Endothelial cell of umbilical vein (primary cell): ENCODE results near the gene GNGT2. TPM values are rescaled to one million over a fixed set of nuclear protein-coding genes. Genes with fewer than 3 reads are reported as not detected.

Experiments used
- BruUV-seq: library from RNA; stranded (reverse); fragments of 400-500 nt; replicated peaks from 2 replicates; lab custom pipeline; 2021; lab: Mats Ljungman, UMichigan
- CTCF ChIA-PET: fragments of 300-600, 350-600 bp; sonication (Branson Sonifier 250); formaldehyde crosslinking; loops from one replicate; lab custom pipeline; 2021; ENCODE audit warnings: antibody characterized with exemption, inconsistent platforms; lab: Charles Lee
- POLR2A ChIA-PET: fragments of 300-600, 350-600 bp; sonication (Branson Sonifier 250); formaldehyde crosslinking; loops from one replicate; lab custom pipeline; 2021; ENCODE audit warnings: antibody characterized with exemption, inconsistent platforms; lab: Charles Lee
- DNase-seq: peaks from one replicate; pipeline ENCODE4 v3.0.0-alpha.2; 2011; ENCODE audit warnings: low read depth, low spot score
- FAIRE-seq: peaks from 2 replicates; lab custom pipeline; 2011; peaks lifted over from hg19 to GRCh38; lab: Jason Lieb, UNC
- H2AFZ ChIP-seq: 2 replicates; pipeline ENCODE4 v1.6.0; 2012; ENCODE audit warnings: low read depth, low read length, control low read depth, inconsistent platforms
- H3K27ac ChIP-seq: 2 replicates; pipeline ENCODE4 v1.5.1; 2011; ENCODE audit warnings: low read depth, mild to moderate bottlenecking, control low read depth, low read length, moderate library complexity; ENCODE audit not compliant: insufficient read depth
- H3K27me3 ChIP-seq, 2 experiments: 2 replicates each; pipeline versions ENCODE4 v1.6.0 to v1.6.1; 2011; ENCODE audit warnings: low read length in 2 of 2, mixed read lengths in 1 of 2; ENCODE audit not compliant: control insufficient read depth in 2 of 2, insufficient read depth in 2 of 2
- H3K36me3 ChIP-seq, 2 experiments: 2 replicates in 1 of 2; 3 replicates in 1 of 2; pipeline ENCODE4 v1.5.1; 2011; ENCODE audit warnings: low read length in 2 of 2, mild to moderate bottlenecking in 1 of 2, moderate library complexity in 1 of 2; ENCODE audit not compliant: control insufficient read depth in 2 of 2, insufficient read depth in 2 of 2; ENCODE audit errors: extremely low read depth in 1 of 2
- H3K4me1 ChIP-seq: 3 replicates; pipeline ENCODE4 v1.5.1; 2011; ENCODE audit warnings: mild to moderate bottlenecking, low read length; ENCODE audit not compliant: control insufficient read depth, insufficient read depth; ENCODE audit errors: extremely low read depth
- H3K4me2 ChIP-seq: 2 replicates; pipeline ENCODE4 v1.6.1; 2011; ENCODE audit warnings: low read length, control low read depth, mixed read lengths; ENCODE audit not compliant: insufficient read depth
- H3K4me3 ChIP-seq, 3 experiments: fragments of 200-600 bp in 1 of 3; sonication (generic), shearing (Covaris generic) in 1 of 3; replicated peaks in 1 of 3; 2 replicates each; pipeline ENCODE4 v1.5.1; 2011 to 2016; ENCODE audit warnings: control low read depth in 3 of 3, low read length in 3 of 3, mild to moderate bottlenecking in 2 of 3, inconsistent platforms in 1 of 3, low read depth in 1 of 3, moderate library complexity in 1 of 3; ENCODE audit not compliant: insufficient read depth in 1 of 3
- H3K79me2 ChIP-seq: 2 replicates; pipeline ENCODE4 v1.6.0; 2012; ENCODE audit warnings: low read length, inconsistent platforms; ENCODE audit not compliant: control insufficient read depth, insufficient read depth
- H3K9ac ChIP-seq: replicated peaks from 2 replicates; pipeline ENCODE3; 2011; ENCODE audit warnings: low read length, control low read depth; ENCODE audit not compliant: insufficient read depth; ENCODE audit errors: extremely low read depth
- H3K9me1 ChIP-seq: replicated peaks from 3 replicates; pipeline ENCODE4 v1.6.0; 2011; ENCODE audit warnings: mild to moderate bottlenecking, low read length; ENCODE audit not compliant: control insufficient read depth, insufficient read depth; ENCODE audit errors: extremely low read depth
- H3K9me3 ChIP-seq: replicated peaks from 2 replicates; pipeline ENCODE4 v1.5.1; 2012; ENCODE audit warnings: low read length, inconsistent platforms; ENCODE audit not compliant: control insufficient read depth, insufficient read depth
- H4K20me1 ChIP-seq: replicated peaks from 2 replicates; pipeline ENCODE3; 2011; ENCODE audit warnings: mild to moderate bottlenecking, low read length; ENCODE audit not compliant: control insufficient read depth, insufficient read depth; ENCODE audit errors: extremely low read depth
- EZH2 ChIP-seq: IDR thresholded peaks from 2 replicates; pipeline ENCODE4 v1.6.1; 2012; ENCODE audit warnings: borderline replicate concordance, low read depth, mild to moderate bottlenecking, moderate library complexity, low read length, inconsistent platforms; ENCODE audit not compliant: severe bottlenecking
- FOS ChIP-seq: IDR thresholded peaks from 2 replicates; pipeline ENCODE4 v1.6.1; 2011; ENCODE audit warnings: mild to moderate bottlenecking, low read length, moderate library complexity, borderline replicate concordance; ENCODE audit not compliant: insufficient read depth
- GATA2 ChIP-seq: IDR thresholded peaks from 2 replicates; pipeline ENCODE4 v1.7.0; 2011; ENCODE audit warnings: low read depth, mild to moderate bottlenecking, moderate library complexity, mixed read lengths, low read length; ENCODE audit not compliant: insufficient read length, insufficient read depth
- JUN ChIP-seq: IDR thresholded peaks from 2 replicates; pipeline ENCODE4 v1.6.1; 2011; ENCODE audit warnings: borderline replicate concordance, low read depth; ENCODE audit not compliant: insufficient read length, insufficient read depth
- MYC ChIP-seq: IDR thresholded peaks from one replicate; pipeline ENCODE4 v1.6.1; 2011; ENCODE audit warnings: mild to moderate bottlenecking, low read depth, low read length
- POLR2A ChIP-seq: IDR thresholded peaks from 2 replicates; pipeline ENCODE4 v1.6.1; 2012; ENCODE audit warnings: low read depth, mild to moderate bottlenecking, control low read depth, low read length
- POLR2AphosphoS5 ChIP-seq: IDR thresholded peaks from 2 replicates; pipeline ENCODE4 v1.6.1; 2012; ENCODE audit warnings: low read depth, mild to moderate bottlenecking, control low read depth, low read length, moderate library complexity; ENCODE audit not compliant: insufficient read depth
- dilution Hi-C: fragments of 300-500 bp; cut with MboI; formaldehyde crosslinking; loops from one replicate; pipeline ENCODE4 v1.15.0; 2019; ENCODE audit warnings: low sequenced_read_pairs; ENCODE audit not compliant: extremely low pct_ligation_motif_present
- intact Hi-C: fragments of 100-400 bp; cut with micrococcal nuclease; formaldehyde crosslinking; loops from one replicate; pipeline ENCODE4 v1.10.0; 2022
- polyA plus RNA-seq, 4 experiments: library from polyadenylated mRNA; depleted of rRNA in 3 of 4; stranded (reverse) in 3 of 4; unstranded in 1 of 4; fragments of >200 nt; gene quantifications; 2 replicates each; pipeline versions ENCODE4 v1.2.1 to v1.2.3, GENCODE V29; 2011 to 2012; ENCODE audit warnings: missing spikeins in 1 of 4
- total RNA-seq: library from RNA; stranded (reverse); gene quantifications from 2 replicates; pipeline ENCODE4 v1.2.3, GENCODE V29; 2021
- TF ChIP-seq, protein P1 (sequence below): IDR thresholded peaks from 2 replicates; pipeline ENCODE4 v1.6.1; 2011; ENCODE audit not compliant: insufficient read depth, insufficient read length
- TF ChIP-seq, protein P2 (sequence below), 2 donors: IDR thresholded peaks; 1 replicate in 1 of 2; 2 replicates in 1 of 2; pipeline ENCODE4 v1.5.1; 2011; ENCODE audit warnings: low read length in 2 of 2, mild to moderate bottlenecking in 2 of 2, moderate library complexity in 2 of 2, control low read depth in 1 of 2, inconsistent platforms in 1 of 2, low read depth in 1 of 2; ENCODE audit not compliant: insufficient read depth in 1 of 2; ENCODE audit errors: extremely low read depth in 1 of 2

The GNGT2 gene
- total and polyA plus RNA-seq, 2 donors (not counting 3 experiments of a cell fraction or from before 2014, with no cell fraction given): 2.8 to 3.8 TPM

DNA sequence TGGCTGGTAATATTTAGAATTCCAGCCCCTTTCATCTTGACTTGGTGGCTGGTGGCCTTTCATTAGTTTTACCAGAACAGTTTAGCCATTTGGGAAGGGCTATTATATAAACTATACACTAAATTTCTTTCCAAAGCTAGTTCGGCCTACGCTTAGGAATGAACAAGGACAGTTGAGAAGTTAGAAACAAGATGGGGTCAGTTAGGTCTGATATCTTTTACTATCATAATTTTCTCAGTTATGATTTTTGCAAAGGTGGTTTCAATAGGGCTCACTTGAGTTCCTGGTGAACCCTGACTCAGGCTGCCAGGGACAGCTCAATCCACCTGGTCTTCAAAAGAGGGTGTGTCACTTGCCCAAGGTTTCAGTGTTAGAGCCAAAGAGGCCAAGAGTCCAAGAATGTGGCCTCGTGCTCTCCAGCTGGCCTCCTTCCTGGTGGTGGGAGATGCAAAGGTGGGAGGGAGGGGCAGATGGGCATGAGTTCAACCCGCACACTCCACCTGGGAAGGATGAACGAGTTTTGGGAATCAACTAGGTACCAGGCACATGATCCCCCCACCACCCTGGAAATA is 24.2 kb upstream of the GNGT2 start:
- H3K4me2 ChIP-seq: no peak overlapping the region
- H2AFZ ChIP-seq: no peak overlapping the region
- no peaks in the 10 kb centered on the region for H3K36me3 ChIP-seq
- H3K27me3 ChIP-seq: peaks cover 0 to 7% of the 10 kb centered on the region in 2 experiments
- H4K20me1 ChIP-seq: no peaks in the 10 kb centered on the region
- ChIA-PET POLR2A (no interaction called here), CTCF (interaction anchor here (1.7 to 13.3 kb wide), 2 partner anchors 42 to 56 kb away, joined by 5 to 140 read pairs; no protein-coding TSS in a partner anchor)
- H3K79me2 ChIP-seq: no peaks in the 10 kb centered on the region
- H3K4me1 ChIP-seq: peaks cover 9% of the 10 kb centered on the region
- intact Hi-C loops: no loop called here
- FAIRE-seq (no peak), DNase-seq (no peak)
- dilution Hi-C loops: no loop called here
- no peak overlapping the region for H3K9ac ChIP-seq
- H3K9me1 ChIP-seq: no peaks in the 10 kb centered on the region
- TF ChIP-seq POLR2A (no peak), POLR2AphosphoS5 (no peak), MYC (no peak), FOS (no peak), EZH2 (no peak)
- TF ChIP-seq, protein P1, sequence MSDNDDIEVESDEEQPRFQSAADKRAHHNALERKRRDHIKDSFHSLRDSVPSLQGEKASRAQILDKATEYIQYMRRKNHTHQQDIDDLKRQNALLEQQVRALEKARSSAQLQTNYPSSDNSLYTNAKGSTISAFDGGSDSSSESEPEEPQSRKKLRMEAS: no peak
- no peak overlapping the region for H3K27ac ChIP-seq
- no peaks in the 10 kb centered on the region for H3K9me3 ChIP-seq
- BruUV-seq: no TSS peak
- no peak overlapping the region for H3K4me3 ChIP-seq

DNA sequence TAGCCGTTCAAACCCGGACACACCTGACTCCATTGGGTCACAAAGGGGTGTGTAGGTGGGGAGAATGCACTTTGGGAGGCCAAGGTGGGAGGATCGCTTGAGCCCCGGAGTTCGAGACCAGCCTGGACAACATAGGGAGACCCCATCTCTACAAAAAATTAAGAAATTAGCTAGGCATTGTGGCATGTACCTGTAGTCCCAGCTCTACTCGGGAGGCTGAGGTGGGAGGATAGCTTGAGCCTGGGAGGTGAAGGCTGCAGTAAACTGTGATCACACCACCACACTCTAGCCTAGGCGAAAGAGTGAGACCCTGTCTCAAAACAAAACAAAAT is 21.2 kb upstream of the GNGT2 start:
- Histone ChIP-seq H3K4me3 (peak overlapping the region in 1 of 3 experiments; percentile 60), H3K4me2 (peak overlapping the region; percentile 64), H3K27ac (no peak overlapping the region), H3K4me1 (peaks cover 10% of the 10 kb centered on the region), H3K27me3 (peaks cover 0 to 5% of the 10 kb centered on the region in 2 experiments), H3K79me2 (no peaks in the 10 kb centered on the region), H2AFZ (peak overlapping the region; percentile 72), H3K9ac (no peak overlapping the region), H4K20me1 (no peaks in the 10 kb centered on the region), H3K9me1 (no peaks in the 10 kb centered on the region), H3K9me3 (no peaks in the 10 kb centered on the region), H3K36me3 (no peaks in the 10 kb centered on the region)
- no peak for DNase-seq
- POLR2A ChIA-PET: no interaction called here
- intact Hi-C loops (loop anchor here (2.0 kb wide), 2 partner anchors 29 to 59 kb away; no protein-coding TSS in a partner anchor), dilution Hi-C loops (no loop called here)
- peak; percentile 37 for FAIRE-seq
- no TSS peak for BruUV-seq
- CTCF ChIA-PET: interaction anchor here (1.9 to 13.3 kb wide), 3 partner anchors 28 to 59 kb away, joined by 4 to 212 read pairs (median 140); no protein-coding TSS in a partner anchor
- TF ChIP-seq POLR2AphosphoS5: no peak
- TF ChIP-seq JUN: no peak
- TF ChIP-seq, protein P1: no peak
- TF ChIP-seq FOS: no peak
- no peak for TF ChIP-seq GATA2
- TF ChIP-seq POLR2A: no peak
- TF ChIP-seq, protein P2, sequence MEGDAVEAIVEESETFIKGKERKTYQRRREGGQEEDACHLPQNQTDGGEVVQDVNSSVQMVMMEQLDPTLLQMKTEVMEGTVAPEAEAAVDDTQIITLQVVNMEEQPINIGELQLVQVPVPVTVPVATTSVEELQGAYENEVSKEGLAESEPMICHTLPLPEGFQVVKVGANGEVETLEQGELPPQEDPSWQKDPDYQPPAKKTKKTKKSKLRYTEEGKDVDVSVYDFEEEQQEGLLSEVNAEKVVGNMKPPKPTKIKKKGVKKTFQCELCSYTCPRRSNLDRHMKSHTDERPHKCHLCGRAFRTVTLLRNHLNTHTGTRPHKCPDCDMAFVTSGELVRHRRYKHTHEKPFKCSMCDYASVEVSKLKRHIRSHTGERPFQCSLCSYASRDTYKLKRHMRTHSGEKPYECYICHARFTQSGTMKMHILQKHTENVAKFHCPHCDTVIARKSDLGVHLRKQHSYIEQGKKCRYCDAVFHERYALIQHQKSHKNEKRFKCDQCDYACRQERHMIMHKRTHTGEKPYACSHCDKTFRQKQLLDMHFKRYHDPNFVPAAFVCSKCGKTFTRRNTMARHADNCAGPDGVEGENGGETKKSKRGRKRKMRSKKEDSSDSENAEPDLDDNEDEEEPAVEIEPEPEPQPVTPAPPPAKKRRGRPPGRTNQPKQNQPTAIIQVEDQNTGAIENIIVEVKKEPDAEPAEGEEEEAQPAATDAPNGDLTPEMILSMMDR (IDR thresholded peaks at IDR 0.05; ENCODE audit: extremely low read depth in 1 of 2, insufficient read depth in 1 of 2, low read depth in 1 of 2, low read length in 2 of 2): no peak
- TF ChIP-seq EZH2: no peak
- TF ChIP-seq MYC: no peak
